Measurements from ENCODE around the gene UNG. TPM values are rescaled to one million over a fixed set of nuclear protein-coding genes. Genes with fewer than 3 reads are reported as not detected.

The UNG gene
- total RNA-seq, 1 experiment from 2014 or later = 74.4 TPM

DNA sequence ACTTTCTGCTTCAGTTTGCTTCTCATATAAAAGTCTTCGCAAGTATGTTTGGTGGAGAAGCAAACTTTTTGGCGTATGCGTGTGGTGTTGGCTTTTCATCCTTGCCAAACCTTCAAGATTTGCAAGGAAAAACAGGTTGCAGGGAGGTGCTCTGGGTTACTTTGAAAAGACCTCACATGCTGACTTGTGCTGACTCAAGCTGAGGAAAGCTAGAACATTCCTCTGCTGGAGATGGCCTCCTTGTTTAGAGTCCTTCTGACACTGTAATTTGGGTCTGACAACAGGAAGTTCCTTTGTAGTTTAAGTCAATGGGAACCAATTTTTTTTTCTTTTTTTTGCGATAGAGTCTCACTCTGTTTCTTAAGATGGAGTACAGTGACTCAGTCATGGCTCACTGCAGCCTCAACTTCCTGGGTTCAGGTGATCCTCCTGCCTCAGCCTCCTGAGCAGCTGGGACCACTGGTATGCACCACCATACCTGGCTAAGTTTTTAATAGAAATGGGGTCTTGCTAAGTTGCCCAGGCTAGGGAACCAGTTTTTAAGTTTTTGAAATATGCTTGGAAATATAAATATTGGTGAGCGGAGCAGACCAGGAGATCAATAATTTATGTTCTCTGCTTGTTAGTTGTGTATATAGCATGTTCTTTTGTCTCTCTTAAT lies 16.4 kb downstream of the UNG start:
- TF ChIP-seq, protein P1, sequence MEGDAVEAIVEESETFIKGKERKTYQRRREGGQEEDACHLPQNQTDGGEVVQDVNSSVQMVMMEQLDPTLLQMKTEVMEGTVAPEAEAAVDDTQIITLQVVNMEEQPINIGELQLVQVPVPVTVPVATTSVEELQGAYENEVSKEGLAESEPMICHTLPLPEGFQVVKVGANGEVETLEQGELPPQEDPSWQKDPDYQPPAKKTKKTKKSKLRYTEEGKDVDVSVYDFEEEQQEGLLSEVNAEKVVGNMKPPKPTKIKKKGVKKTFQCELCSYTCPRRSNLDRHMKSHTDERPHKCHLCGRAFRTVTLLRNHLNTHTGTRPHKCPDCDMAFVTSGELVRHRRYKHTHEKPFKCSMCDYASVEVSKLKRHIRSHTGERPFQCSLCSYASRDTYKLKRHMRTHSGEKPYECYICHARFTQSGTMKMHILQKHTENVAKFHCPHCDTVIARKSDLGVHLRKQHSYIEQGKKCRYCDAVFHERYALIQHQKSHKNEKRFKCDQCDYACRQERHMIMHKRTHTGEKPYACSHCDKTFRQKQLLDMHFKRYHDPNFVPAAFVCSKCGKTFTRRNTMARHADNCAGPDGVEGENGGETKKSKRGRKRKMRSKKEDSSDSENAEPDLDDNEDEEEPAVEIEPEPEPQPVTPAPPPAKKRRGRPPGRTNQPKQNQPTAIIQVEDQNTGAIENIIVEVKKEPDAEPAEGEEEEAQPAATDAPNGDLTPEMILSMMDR (IDR thresholded peaks at IDR 0.05) = no peak
- TF ChIP-seq SIN3A (IDR thresholded peaks at IDR 0.05; ENCODE audit: borderline replicate concordance, insufficient read depth, low read depth, low read length) (no peak), POLR2AphosphoS5 (IDR thresholded peaks at IDR 0.05; ENCODE audit: low read depth, low read length) (no peak), TCF7L2 (IDR thresholded peaks at IDR 0.05; ENCODE audit: low read depth, low read length) (no peak)
- TF ChIP-seq, protein P2, sequence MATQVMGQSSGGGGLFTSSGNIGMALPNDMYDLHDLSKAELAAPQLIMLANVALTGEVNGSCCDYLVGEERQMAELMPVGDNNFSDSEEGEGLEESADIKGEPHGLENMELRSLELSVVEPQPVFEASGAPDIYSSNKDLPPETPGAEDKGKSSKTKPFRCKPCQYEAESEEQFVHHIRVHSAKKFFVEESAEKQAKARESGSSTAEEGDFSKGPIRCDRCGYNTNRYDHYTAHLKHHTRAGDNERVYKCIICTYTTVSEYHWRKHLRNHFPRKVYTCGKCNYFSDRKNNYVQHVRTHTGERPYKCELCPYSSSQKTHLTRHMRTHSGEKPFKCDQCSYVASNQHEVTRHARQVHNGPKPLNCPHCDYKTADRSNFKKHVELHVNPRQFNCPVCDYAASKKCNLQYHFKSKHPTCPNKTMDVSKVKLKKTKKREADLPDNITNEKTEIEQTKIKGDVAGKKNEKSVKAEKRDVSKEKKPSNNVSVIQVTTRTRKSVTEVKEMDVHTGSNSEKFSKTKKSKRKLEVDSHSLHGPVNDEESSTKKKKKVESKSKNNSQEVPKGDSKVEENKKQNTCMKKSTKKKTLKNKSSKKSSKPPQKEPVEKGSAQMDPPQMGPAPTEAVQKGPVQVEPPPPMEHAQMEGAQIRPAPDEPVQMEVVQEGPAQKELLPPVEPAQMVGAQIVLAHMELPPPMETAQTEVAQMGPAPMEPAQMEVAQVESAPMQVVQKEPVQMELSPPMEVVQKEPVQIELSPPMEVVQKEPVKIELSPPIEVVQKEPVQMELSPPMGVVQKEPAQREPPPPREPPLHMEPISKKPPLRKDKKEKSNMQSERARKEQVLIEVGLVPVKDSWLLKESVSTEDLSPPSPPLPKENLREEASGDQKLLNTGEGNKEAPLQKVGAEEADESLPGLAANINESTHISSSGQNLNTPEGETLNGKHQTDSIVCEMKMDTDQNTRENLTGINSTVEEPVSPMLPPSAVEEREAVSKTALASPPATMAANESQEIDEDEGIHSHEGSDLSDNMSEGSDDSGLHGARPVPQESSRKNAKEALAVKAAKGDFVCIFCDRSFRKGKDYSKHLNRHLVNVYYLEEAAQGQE (IDR thresholded peaks at IDR 0.05; ENCODE audit: insufficient read depth in 1 of 2, low read depth in 2 of 2, low read length in 1 of 2) = no peak
- ChIA-PET POLR2A (no interaction called here), CTCF (no interaction called here)
- intact Hi-C loops (cut with micrococcal nuclease; ENCODE audit: unreplicated experiment) = loop anchor here (5.0 to 10.0 kb wide), 2 partner anchors 141 to 274 kb away; no protein-coding TSS in a partner anchor
- H3K4me3 ChIP-seq (ENCODE audit: low read depth in 2 of 2, low read length in 2 of 2) = no peak overlapping the region
- H3K27ac ChIP-seq (ENCODE audit: low read length) = no peak overlapping the region
- no TSS peak for BruUV-seq (replicated peaks)
- in situ Hi-C loops (cut with HindIII; ENCODE audit: low pct_unique_long_range_greater_than_20kb, low sequenced_read_pairs) = no loop called here
- no peaks in the 10 kb centered on the region for H3K27me3 ChIP-seq (ENCODE audit: control insufficient read depth, insufficient read depth, low read length)
- no peak for DNase-seq (ENCODE audit: low read depth, low spot score)
- H3K4me1 ChIP-seq (ENCODE audit: control insufficient read depth, insufficient read depth, low read length) = peaks cover 18% of the 10 kb centered on the region
- H3K36me3 ChIP-seq (ENCODE audit: control insufficient read depth, insufficient read depth, low read length) = no peaks in the 10 kb centered on the region
- H3K9me3 ChIP-seq (ENCODE audit: control insufficient read depth, insufficient read depth, low read depth, low read length) = no peaks in the 10 kb centered on the region
- no peak for ATAC-seq

DNA sequence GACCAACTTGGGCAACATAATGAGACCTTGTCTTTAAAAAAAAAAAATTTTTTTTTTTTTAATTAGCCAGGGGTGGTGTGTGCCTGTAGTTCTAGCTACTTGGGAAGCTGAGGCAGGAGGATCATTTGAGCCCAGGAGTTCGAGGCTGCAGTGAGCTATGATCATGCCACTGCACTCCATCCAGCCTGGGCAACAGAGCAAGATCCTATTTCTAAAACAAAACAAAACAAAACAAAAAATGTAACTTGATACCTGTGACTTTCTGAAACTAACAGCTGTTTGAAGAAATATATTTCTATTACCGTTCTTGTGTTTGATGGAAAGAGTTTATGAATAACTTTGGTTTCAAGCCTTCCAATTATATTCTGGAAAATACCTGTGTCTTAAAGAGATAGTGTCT lies 17.2 kb downstream of the UNG start:
- intact Hi-C loops (cut with micrococcal nuclease; ENCODE audit: unreplicated experiment) (loop anchor here (5.0 to 10.0 kb wide), 2 partner anchors 140 to 273 kb away; no protein-coding TSS in a partner anchor), in situ Hi-C loops (cut with HindIII; ENCODE audit: low pct_unique_long_range_greater_than_20kb, low sequenced_read_pairs) (no loop called here)
- no peaks in the 10 kb centered on the region for H3K36me3 ChIP-seq (ENCODE audit: control insufficient read depth, insufficient read depth, low read length)
- CTCF ChIA-PET = interaction anchor here (0.7 kb wide), 1 partner anchor 141 kb away, joined by 3 read pairs; no protein-coding TSS in a partner anchor
- no peak for DNase-seq (ENCODE audit: low read depth, low spot score)
- TF ChIP-seq SIN3A (IDR thresholded peaks at IDR 0.05; ENCODE audit: borderline replicate concordance, insufficient read depth, low read depth, low read length) (no peak), POLR2AphosphoS5 (IDR thresholded peaks at IDR 0.05; ENCODE audit: low read depth, low read length) (no peak), TCF7L2 (IDR thresholded peaks at IDR 0.05; ENCODE audit: low read depth, low read length) (no peak)
- TF ChIP-seq, protein P1 (IDR thresholded peaks at IDR 0.05) = no peak
- TF ChIP-seq, protein P2 (IDR thresholded peaks at IDR 0.05; ENCODE audit: insufficient read depth in 1 of 2, low read depth in 2 of 2, low read length in 1 of 2) = no peak
- no peak for ATAC-seq
- H3K27ac ChIP-seq (ENCODE audit: low read length) = no peak overlapping the region
- H3K4me1 ChIP-seq (ENCODE audit: control insufficient read depth, insufficient read depth, low read length) = peaks cover 18% of the 10 kb centered on the region
- H3K27me3 ChIP-seq (ENCODE audit: control insufficient read depth, insufficient read depth, low read length) = no peaks in the 10 kb centered on the region
- H3K4me3 ChIP-seq (ENCODE audit: low read depth in 2 of 2, low read length in 2 of 2) = no peak overlapping the region
- no peaks in the 10 kb centered on the region for H3K9me3 ChIP-seq (ENCODE audit: control insufficient read depth, insufficient read depth, low read depth, low read length)
- BruUV-seq (replicated peaks) = no TSS peak
- POLR2A ChIA-PET = no interaction called here
